RKO (cell line): ENCODE results near the gene CEBPE.
"Not testable (repeated sequence)": the region's sequence is repeated elsewhere in the genome, so short reads cannot be mapped to it uniquely, and the experiment has no call there.

ENCODE experiments used
- DNase-seq: peaks from one replicate; pipeline ENCODE4 v3.0.0-alpha.2; 2016; ENCODE audit warnings: low spot score

The CEBPE gene

GRCh38 chr14:23121361-23121771, 2.3 kb upstream of the CEBPE start:
- no peak for DNase-seq

GRCh38 chr14:23120541-23121251, 1.6 kb upstream of the CEBPE start:
- DNase-seq: peak; percentile 85

GRCh38 chr14:23119363-23120327, 590 bp upstream of the CEBPE start:
- DNase-seq: no peak

- DNase-seq: no peak
These were observed 1.6 kb downstream of the CEBPE start for GRCh38 chr14:23117371-23118020.

- no peak for DNase-seq
These were observed 3.1 kb downstream of the CEBPE start for GRCh38 chr14:23115918-23116317.

- peak; percentile 95 for DNase-seq
These were observed 3.9 kb downstream of the CEBPE start for GRCh38 chr14:23115039-23115731.

GRCh38 chr14:23114669-23115038, 4.4 kb downstream of the CEBPE start:
- DNase-seq: no peak

- DNase-seq: no peak
These were observed 5.0 kb downstream of the CEBPE start for GRCh38 chr14:23114120-23114458.

GRCh38 chr14:23113431-23114119, 5.5 kb downstream of the CEBPE start:
- DNase-seq: no peak

GRCh38 chr14:23112359-23113178, 6.5 kb downstream of the CEBPE start:
- no peak for DNase-seq

- no peak for DNase-seq
These were observed 8.3 kb downstream of the CEBPE start for GRCh38 chr14:23110579-23111365.

GRCh38 chr14:23109769-23110168, 9.3 kb downstream of the CEBPE start:
- no peak for DNase-seq

GRCh38 chr14:23108169-23108568, 10.9 kb downstream of the CEBPE start:
- DNase-seq: not testable (repeated sequence)

GRCh38 chr14:23107620-23108019, 11.4 kb downstream of the CEBPE start:
- not testable (repeated sequence) for DNase-seq

- DNase-seq: no peak
These were observed 12.4 kb downstream of the CEBPE start for GRCh38 chr14:23106747-23107045.

- DNase-seq: no peak
These were observed 13.7 kb downstream of the CEBPE start for GRCh38 chr14:23105348-23105824.

GRCh38 chr14:23104591-23105347, 14.3 kb downstream of the CEBPE start, which contains the start of gene CIROP:
Gene CIROP, minus strand, starts transcription at chr14:23104989. Its CDS starts 69 bp downstream, at chr14:23104920.
- DNase-seq: no peak

- DNase-seq: no peak
These were observed 14.9 kb downstream of the CEBPE start for GRCh38 chr14:23104070-23104590.

- DNase-seq: no peak
These were observed 15.5 kb downstream of the CEBPE start for GRCh38 chr14:23103581-23103980.
